Thyroid gland (tissue), 4 donors: ENCODE results near the gene PADI4. TPM values are rescaled to one million over a fixed set of nuclear protein-coding genes. Genes with fewer than 3 reads are reported as not detected.

Source experiments
- DNase-seq, 2 donors: peaks; one replicate each; pipeline ENCODE4 v3.0.0-alpha.2; 2019
- H3K27ac ChIP-seq, 3 donors: fragments of 200-600 bp; sonication (generic); 1 replicate in 2 of 3; 2 replicates in 1 of 3; pipeline ENCODE4 v1.5.1; 2016 to 2019; ENCODE audit warnings: mild to moderate bottlenecking in 1 of 3, moderate library complexity in 1 of 3
- H3K27me3 ChIP-seq: fragments of 200-600 bp; sonication (generic); one replicate; pipeline ENCODE4 v1.5.1; 2019
- H3K36me3 ChIP-seq, 2 donors: fragments of 200-600 bp; sonication (generic); one replicate each; pipeline ENCODE4 v1.5.1; 2016 to 2019
- H3K4me1 ChIP-seq, 2 donors: fragments of 200-600 bp; sonication (generic); one replicate each; pipeline ENCODE4 v1.5.1; 2017 to 2019
- H3K4me3 ChIP-seq, 3 donors: fragments of 200-600 bp; sonication (generic); replicated peaks in 1 of 3; 1 replicate in 2 of 3; 2 replicates in 1 of 3; pipeline ENCODE4 v1.5.1; 2016; ENCODE audit warnings: mild to moderate bottlenecking in 1 of 3
- H3K9me3 ChIP-seq: fragments of 200-600 bp; sonication (generic); one replicate; pipeline ENCODE4 v1.5.1; 2017
- POLR2A ChIP-seq, 2 donors: fragments of 450-650 bp; IDR thresholded peaks; one replicate each; pipeline ENCODE4 v1.6.1; 2017; ENCODE audit warnings: antibody characterized with exemption in 2 of 2, mild to moderate bottlenecking in 2 of 2, moderate library complexity in 1 of 2
- WGBS, 2 donors: methylation state at CpG; one replicate each; pipeline ENCODE4 v1.1.5; 2017; 5-methylcytosine and 5-hydroxymethylcytosine counted together
- intact Hi-C: fragments of 100-400 bp; cut with DNase I; formaldehyde crosslinking; loops from one replicate; pipeline ENCODE4 v1.15.1; 2023
- total RNA-seq, 4 donors: library from RNA; depleted of rRNA; stranded (reverse); fragments of >200 nt; gene quantifications; one replicate each; pipeline ENCODE4 v1.2.3, GENCODE V29; 2016
- TF ChIP-seq, protein P1 (sequence below), 6 experiments: fragments of 200-600 bp in 3 of 6; fragments of 450-650 bp in 3 of 6; sonication (generic) in 3 of 6; IDR thresholded peaks; one replicate each; pipeline ENCODE4 v1.5.1; 2016 to 2019; ENCODE audit warnings: antibody characterized with exemption in 6 of 6, mild to moderate bottlenecking in 2 of 6, inconsistent platforms in 1 of 6, moderate library complexity in 1 of 6

The PADI4 gene
- total RNA-seq, 4 donors from 2014 or later, result 0.45 TPM; not detected in 3

DNA sequence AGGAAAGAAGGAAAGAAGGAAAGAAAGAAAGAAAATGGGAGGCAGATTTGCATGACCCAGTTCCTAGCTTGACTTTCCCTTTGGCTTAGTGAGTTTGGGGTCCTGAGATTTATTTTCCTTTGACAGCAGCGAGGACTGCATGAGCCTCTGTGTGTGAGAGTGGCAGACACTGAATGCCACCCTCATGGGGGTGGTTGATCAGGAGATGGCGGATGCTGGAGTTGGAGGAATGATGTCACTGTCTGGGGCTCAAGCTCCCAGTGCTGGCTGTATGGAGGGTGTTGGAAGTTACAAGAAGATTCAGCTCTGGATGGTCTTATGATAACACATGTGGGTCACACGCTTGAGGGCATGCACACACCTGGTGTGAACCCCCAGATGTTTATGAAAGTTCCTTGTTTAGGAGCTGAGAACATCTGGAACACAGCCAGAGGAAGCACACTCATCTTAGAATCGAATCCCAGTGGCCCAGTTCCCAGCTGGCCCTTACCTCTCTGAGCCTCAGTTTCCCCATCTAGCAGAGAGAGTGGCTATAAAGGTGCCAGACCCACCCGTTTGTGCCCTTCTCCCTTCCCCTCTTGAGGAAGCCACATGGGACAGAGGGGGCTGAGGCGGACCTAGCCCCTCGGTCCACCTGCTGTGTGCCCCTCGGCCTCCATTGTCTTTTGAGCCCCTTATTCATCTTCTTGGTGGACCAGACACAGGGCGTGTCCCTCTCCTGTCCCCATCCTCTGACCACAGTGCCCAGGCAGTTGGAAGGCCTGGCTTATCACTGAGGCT is 5.7 kb downstream of the PADI4 start:
- Histone ChIP-seq H3K27ac (no peak overlapping the region), H3K4me1 (no peaks in the 10 kb centered on the region), H3K27me3 (no peaks in the 10 kb centered on the region), H3K4me3 (no peak overlapping the region), H3K36me3 (no peaks in the 10 kb centered on the region), H3K9me3 (no peaks in the 10 kb centered on the region)
- 73 to 92% methylated on average over 9 of the region's 9 CpGs for WGBS, 2 donors
- intact Hi-C loops, result no loop called here
- no peak for DNase-seq
- TF ChIP-seq POLR2A (IDR thresholded peaks at IDR 0.05), result no peak
- TF ChIP-seq, protein P1, sequence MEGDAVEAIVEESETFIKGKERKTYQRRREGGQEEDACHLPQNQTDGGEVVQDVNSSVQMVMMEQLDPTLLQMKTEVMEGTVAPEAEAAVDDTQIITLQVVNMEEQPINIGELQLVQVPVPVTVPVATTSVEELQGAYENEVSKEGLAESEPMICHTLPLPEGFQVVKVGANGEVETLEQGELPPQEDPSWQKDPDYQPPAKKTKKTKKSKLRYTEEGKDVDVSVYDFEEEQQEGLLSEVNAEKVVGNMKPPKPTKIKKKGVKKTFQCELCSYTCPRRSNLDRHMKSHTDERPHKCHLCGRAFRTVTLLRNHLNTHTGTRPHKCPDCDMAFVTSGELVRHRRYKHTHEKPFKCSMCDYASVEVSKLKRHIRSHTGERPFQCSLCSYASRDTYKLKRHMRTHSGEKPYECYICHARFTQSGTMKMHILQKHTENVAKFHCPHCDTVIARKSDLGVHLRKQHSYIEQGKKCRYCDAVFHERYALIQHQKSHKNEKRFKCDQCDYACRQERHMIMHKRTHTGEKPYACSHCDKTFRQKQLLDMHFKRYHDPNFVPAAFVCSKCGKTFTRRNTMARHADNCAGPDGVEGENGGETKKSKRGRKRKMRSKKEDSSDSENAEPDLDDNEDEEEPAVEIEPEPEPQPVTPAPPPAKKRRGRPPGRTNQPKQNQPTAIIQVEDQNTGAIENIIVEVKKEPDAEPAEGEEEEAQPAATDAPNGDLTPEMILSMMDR (IDR thresholded peaks at IDR 0.05), result no peak

DNA sequence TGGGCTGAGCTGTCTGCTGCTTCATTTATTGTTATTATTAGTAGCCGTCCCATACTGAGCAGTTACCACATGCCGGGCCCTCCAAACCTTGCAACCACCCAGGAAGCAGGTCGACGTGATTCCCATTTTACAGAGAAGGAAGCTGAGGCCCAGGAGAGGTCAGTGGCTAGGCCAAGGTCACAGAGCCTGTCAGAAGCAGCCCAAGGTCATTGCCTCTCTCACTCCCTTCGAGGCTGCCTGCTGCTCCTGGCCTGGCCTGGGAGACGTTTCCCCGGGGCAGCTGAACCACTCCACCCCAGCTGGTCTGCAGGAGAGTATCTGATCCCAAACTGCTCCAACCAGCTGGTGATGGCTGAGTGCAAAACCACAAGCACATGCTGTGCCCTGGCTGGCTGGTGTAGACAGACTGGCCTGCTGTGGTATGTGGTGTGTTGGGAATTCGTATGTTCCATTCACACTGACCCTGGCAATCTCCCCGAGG is 6.5 kb downstream of the PADI4 start:
- no peaks in the 10 kb centered on the region for H3K27me3 ChIP-seq
- TF ChIP-seq, protein P1 (IDR thresholded peaks at IDR 0.05), result no peak
- TF ChIP-seq POLR2A (IDR thresholded peaks at IDR 0.05), result no peak

DNA sequence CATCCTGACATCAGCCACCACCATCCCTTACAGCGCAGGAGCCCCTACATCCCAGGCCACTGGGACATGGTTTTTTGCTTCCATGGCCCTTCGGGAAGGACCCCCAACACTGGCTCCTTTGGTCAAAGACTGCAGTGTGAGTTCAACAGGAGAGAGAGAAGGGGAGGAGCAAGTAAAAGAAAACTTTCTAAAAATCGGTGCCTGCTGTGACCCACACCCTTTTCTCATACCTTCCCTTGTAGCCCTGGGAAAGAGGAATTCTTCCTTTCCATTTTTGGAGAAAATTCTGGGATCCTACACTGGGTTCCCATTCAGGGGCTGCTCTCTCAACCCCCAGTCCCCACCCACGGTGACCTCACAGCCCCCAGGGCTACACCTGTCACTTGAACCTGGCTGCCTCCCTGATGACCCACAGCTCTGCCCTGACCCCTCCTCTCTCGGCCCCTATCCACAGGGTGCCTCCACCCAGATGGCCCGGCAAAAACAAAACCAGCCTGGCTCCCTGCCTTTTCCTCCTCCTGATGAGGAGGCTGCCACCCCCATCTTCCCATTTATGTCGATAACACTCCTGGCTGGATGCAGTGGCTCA is 7.6 kb downstream of the PADI4 start:
- TF ChIP-seq, protein P1 (IDR thresholded peaks at IDR 0.05), result no peak
- TF ChIP-seq POLR2A (IDR thresholded peaks at IDR 0.05), result no peak
- intact Hi-C loops, result no loop called here
- Histone ChIP-seq H3K27me3 (no peaks in the 10 kb centered on the region), H3K4me1 (no peaks in the 10 kb centered on the region), H3K36me3 (no peaks in the 10 kb centered on the region), H3K27ac (no peak overlapping the region), H3K4me3 (no peak overlapping the region), H3K9me3 (no peaks in the 10 kb centered on the region)
- 44 to 51% methylated on average over 7 of the region's 7 CpGs for WGBS, 2 donors
- DNase-seq, result no peak

More for the DNA sequence above, 6.5 kb downstream of the PADI4 start:
- WGBS, 2 donors, result 60 to 65% methylated on average over 1 to 8 of the region's 9 CpGs
- intact Hi-C loops, result no loop called here
- Histone ChIP-seq H3K27ac (no peak overlapping the region), H3K4me1 (no peaks in the 10 kb centered on the region), H3K36me3 (no peaks in the 10 kb centered on the region), H3K4me3 (no peak overlapping the region), H3K9me3 (no peaks in the 10 kb centered on the region)
- no peak for DNase-seq

DNA sequence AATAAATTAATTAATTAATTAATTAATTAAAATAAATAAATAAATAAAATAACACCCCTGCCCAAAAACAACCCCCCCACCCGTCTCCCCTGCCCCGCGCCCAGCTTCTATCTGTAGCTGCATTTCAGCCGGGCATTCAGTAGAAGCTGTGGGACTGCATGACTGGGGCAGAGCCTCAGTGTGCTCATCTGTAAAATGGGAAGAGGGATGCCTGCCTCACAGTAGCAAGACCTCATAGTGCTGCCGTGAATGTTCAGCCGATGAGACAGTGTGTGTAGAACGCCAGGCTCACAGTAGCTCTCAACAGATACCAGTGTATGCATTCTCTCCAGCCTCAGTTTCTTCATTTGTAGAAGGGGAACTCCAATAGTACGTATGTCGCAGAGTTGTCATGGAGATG is 8.7 kb downstream of the PADI4 start:
- WGBS, 2 donors, result 83 to 94% methylated on average over 8 of the region's 9 CpGs
- Histone ChIP-seq H3K4me1 (no peaks in the 10 kb centered on the region), H3K4me3 (no peak overlapping the region), H3K36me3 (no peaks in the 10 kb centered on the region), H3K27me3 (no peaks in the 10 kb centered on the region), H3K27ac (no peak overlapping the region), H3K9me3 (no peaks in the 10 kb centered on the region)
- no peak for TF ChIP-seq POLR2A (IDR thresholded peaks at IDR 0.05)
- TF ChIP-seq, protein P1 (IDR thresholded peaks at IDR 0.05), result no peak
- DNase-seq, result no peak
- intact Hi-C loops, result no loop called here

DNA sequence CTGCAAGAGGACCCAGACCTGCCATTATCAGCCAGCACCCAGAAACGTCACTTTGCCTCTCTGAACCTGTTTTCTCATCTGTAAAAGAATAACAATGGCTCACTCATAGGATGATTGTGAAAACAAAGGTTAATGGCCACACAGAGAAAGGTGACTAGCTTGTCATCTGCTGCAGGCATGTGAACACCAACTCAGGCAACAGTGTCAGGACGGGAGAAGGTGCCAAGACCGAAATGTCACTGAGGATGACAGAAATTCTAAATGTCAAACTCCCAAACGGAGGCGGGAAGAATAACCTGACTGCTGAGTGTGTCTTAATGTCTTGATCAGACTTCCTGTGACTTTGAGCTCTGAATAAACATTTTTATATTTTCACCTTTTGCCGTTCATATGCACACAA is 10.3 kb downstream of the PADI4 start:
- H3K36me3 ChIP-seq, result no peaks in the 10 kb centered on the region
- H3K27me3 ChIP-seq, result no peaks in the 10 kb centered on the region
- H3K27ac ChIP-seq, result no peak overlapping the region
- intact Hi-C loops, result no loop called here
- H3K4me1 ChIP-seq, result no peaks in the 10 kb centered on the region
- H3K4me3 ChIP-seq, result no peak overlapping the region
- no peak for DNase-seq
- WGBS, 2 donors, result 38 to 42% methylated on average over 6 of the region's 6 CpGs
- no peaks in the 10 kb centered on the region for H3K9me3 ChIP-seq
- TF ChIP-seq POLR2A (IDR thresholded peaks at IDR 0.05), result no peak
- TF ChIP-seq, protein P1 (IDR thresholded peaks at IDR 0.05), result no peak
